T-helper 1 cell treated with Interleukin-12 subunit alpha and Interleukin-12 subunit beta and Interleukin-4 antibody, amounts not matched to agents 30 μg/mL and 1 μg/mL, for 36 hours (primary cell): Measurements from ENCODE around the gene DIS3L2.
"Not testable (repeated sequence)": the region's sequence is repeated elsewhere in the genome, so short reads cannot be mapped to it uniquely, and the experiment has no call there.

Experiments used
- H3K27ac Mint-ChIP-seq: one replicate; pipeline ENCODE4 v1.8.0; 2021; ENCODE audit warnings: mild to moderate bottlenecking, mixed read lengths
- H3K27me3 Mint-ChIP-seq: one replicate; pipeline ENCODE4 v1.8.0; 2021; ENCODE audit warnings: low read depth, mixed read lengths
- H3K36me3 Mint-ChIP-seq: one replicate; pipeline ENCODE4 v1.8.0; 2021; ENCODE audit warnings: low read depth, mixed read lengths
- H3K4me1 Mint-ChIP-seq: one replicate; pipeline ENCODE4 v1.8.0; 2021; ENCODE audit warnings: low read depth, mixed read lengths
- H3K4me3 Mint-ChIP-seq: one replicate; pipeline ENCODE4 v1.8.0; 2021; ENCODE audit warnings: mild to moderate bottlenecking, moderate library complexity, mixed read lengths
- H3K9me3 Mint-ChIP-seq: one replicate; pipeline ENCODE4 v1.8.0; 2021; ENCODE audit warnings: mixed read lengths

DIS3L2 gene

GRCh38 chr2:232323967-232324366 lies 362.5 kb downstream of the DIS3L2 start:
- H3K27ac Mint-ChIP-seq, result peak overlapping the region; percentile 15
- not testable (repeated sequence) for H3K4me3 Mint-ChIP-seq, H3K36me3 Mint-ChIP-seq, H3K27me3 Mint-ChIP-seq, H3K9me3 Mint-ChIP-seq
- H3K4me1 Mint-ChIP-seq, result peaks cover 33% of the 10 kb centered on the region

DNA sequence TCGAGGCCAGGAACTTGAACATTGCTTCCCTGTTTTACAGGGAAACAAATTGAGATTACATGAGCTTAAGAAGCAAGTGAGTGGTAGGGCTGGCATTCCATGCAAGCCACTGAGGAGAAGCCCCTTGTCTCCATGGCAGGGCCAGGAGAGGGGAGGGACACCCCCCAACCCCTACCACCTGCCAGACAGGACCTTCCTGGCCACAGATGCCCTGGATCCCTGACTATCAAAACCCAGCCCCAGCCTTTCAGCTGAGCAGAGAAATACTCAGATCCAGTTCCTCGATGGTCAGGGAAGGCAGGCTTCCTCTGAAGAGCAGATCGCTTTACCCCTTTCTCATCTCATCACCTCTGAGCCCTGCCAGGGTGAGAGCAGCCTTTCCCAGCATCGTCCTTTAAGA lies 363.3 kb downstream of the DIS3L2 start:
- Mint-ChIP-seq H3K4me1 (peaks cover 30% of the 10 kb centered on the region), H3K4me3 (no peak overlapping the region), H3K27me3 (no peaks in the 10 kb centered on the region), H3K9me3 (no peaks in the 10 kb centered on the region), H3K27ac (no peak overlapping the region), H3K36me3 (no peaks in the 10 kb centered on the region)

GRCh38 chr2:232325324-232326273 lies 364.1 kb downstream of the DIS3L2 start:
- no peak overlapping the region for H3K4me3 Mint-ChIP-seq
- no peaks in the 10 kb centered on the region for H3K36me3 Mint-ChIP-seq
- H3K9me3 Mint-ChIP-seq, result no peaks in the 10 kb centered on the region
- H3K4me1 Mint-ChIP-seq, result peaks cover 25% of the 10 kb centered on the region
- H3K27me3 Mint-ChIP-seq, result no peaks in the 10 kb centered on the region
- H3K27ac Mint-ChIP-seq, result no peak overlapping the region

- H3K27me3 Mint-ChIP-seq, H3K4me3 Mint-ChIP-seq, H3K27ac Mint-ChIP-seq, H3K36me3 Mint-ChIP-seq, H3K9me3 Mint-ChIP-seq: not testable (repeated sequence)
- peaks cover 18% of the 10 kb centered on the region for H3K4me1 Mint-ChIP-seq
Observed at GRCh38 chr2:232326274-232327104, 365.0 kb downstream of the DIS3L2 start.

- Mint-ChIP-seq H3K27me3 (no peaks in the 10 kb centered on the region), H3K4me1 (peaks cover 11% of the 10 kb centered on the region)
Observed at GRCh38 chr2:232327105-232328031, 365.9 kb downstream of the DIS3L2 start.

DNA sequence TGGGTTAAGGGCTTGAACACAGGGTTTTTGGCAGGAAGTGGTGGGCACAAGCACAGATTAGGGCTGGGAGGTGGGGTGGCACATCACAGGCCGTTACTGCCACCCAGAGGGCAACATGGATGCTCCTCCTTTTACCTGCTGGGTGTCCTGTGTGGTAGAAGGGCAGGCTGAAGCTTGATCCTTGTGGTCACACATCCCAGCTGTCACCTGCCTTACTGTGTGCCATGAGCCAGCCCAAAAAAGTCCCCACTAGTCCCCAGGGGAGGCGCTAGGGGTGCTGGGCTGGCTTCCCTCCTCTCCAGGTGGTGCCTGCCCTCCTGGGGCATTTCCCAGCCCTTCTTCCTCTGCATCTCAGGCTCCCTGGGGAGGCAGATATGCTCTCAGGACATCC lies 366.5 kb downstream of the DIS3L2 start:
- Mint-ChIP-seq H3K4me3 (no peak overlapping the region), H3K36me3 (no peaks in the 10 kb centered on the region), H3K9me3 (no peaks in the 10 kb centered on the region), H3K27ac (no peak overlapping the region), H3K27me3 (no peaks in the 10 kb centered on the region), H3K4me1 (peaks cover 7% of the 10 kb centered on the region)

More at GRCh38 chr2:232327105-232328031, 365.9 kb downstream of the DIS3L2 start:
- no peaks in the 10 kb centered on the region for H3K36me3 Mint-ChIP-seq
- no peaks in the 10 kb centered on the region for H3K9me3 Mint-ChIP-seq
- H3K27ac Mint-ChIP-seq, result no peak overlapping the region
- no peak overlapping the region for H3K4me3 Mint-ChIP-seq

DNA sequence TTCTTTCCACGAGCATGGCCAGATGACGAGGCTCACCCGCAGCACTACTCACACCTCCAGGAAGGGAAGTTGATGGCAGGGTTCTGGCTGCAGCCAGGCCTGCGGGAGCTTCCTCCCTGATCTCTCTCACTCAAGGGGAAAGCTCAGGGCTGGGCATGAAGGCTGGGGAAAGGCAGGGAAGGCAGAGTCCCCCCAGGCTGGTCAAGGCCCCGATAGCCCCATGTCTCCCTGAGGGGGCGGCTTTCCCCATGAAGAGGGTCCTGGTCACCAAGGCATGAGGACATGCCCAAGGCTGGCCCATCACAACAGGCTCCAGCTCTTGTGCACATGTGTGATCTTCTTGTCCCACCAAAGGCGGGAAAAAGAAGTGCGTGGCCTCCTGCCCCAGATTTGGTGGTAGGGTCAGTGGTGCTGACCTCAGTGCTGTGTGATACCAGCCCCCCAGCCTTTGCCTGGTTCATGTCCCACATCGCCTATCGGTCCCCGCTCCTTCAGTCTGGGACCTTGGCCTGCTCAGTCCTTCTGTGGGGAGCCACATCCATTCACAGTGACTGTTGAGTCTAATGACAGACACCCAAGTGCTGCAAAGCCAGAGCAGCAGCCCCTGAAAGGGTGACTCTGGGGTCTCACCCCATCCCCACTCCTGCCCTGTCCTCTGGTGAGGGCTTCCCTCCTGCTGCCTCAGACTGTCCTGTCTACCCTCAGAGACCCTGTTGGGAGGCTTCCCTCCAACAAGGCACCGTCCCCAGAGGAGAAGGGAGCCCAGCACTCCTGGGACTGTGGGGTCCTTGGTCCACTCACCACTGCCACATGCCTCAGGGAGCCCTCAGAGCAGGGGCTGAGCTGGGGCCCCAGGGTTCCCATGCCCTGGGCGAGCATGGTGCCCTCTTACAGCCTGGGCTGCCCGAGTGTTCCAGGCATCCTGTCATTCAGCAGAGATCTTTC lies 367.3 kb downstream of the DIS3L2 start:
- H3K9me3 Mint-ChIP-seq, result no peaks in the 10 kb centered on the region
- H3K36me3 Mint-ChIP-seq, result no peaks in the 10 kb centered on the region
- no peak overlapping the region for H3K27ac Mint-ChIP-seq
- H3K4me3 Mint-ChIP-seq, result no peak overlapping the region
- H3K27me3 Mint-ChIP-seq, result no peaks in the 10 kb centered on the region
- H3K4me1 Mint-ChIP-seq, result peaks cover 6% of the 10 kb centered on the region

DNA sequence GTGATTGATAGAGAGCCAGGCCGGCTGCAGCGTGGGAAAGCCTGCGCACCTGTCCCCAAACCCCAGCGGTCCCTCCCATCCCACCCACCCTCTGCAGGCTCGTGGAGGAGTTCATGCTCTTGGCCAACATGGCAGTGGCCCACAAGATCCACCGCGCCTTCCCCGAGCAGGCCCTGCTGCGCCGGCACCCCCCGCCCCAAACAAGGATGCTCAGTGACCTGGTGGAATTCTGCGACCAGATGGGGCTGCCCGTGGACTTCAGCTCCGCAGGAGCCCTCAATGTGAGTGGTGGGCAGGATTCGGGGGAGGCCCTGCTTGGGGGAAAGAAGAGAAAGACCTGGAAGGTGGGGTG lies 368.2 kb downstream of the DIS3L2 start:
- no peaks in the 10 kb centered on the region for H3K9me3 Mint-ChIP-seq
- no peak overlapping the region for H3K27ac Mint-ChIP-seq
- no peaks in the 10 kb centered on the region for H3K27me3 Mint-ChIP-seq
- H3K4me3 Mint-ChIP-seq, result no peak overlapping the region
- H3K36me3 Mint-ChIP-seq, result no peaks in the 10 kb centered on the region
- H3K4me1 Mint-ChIP-seq, result peaks cover 2% of the 10 kb centered on the region

- Mint-ChIP-seq H3K4me3 (no peak overlapping the region), H3K9me3 (no peaks in the 10 kb centered on the region), H3K27me3 (no peaks in the 10 kb centered on the region), H3K36me3 (no peaks in the 10 kb centered on the region), H3K4me1 (peaks cover 2% of the 10 kb centered on the region), H3K27ac (no peak overlapping the region)
Observed at GRCh38 chr2:232330068-232330999, 368.8 kb downstream of the DIS3L2 start.

GRCh38 chr2:232331061-232331460 lies 369.5 kb downstream of the DIS3L2 start:
- not testable (repeated sequence) for H3K27me3 Mint-ChIP-seq, H3K4me3 Mint-ChIP-seq, H3K9me3 Mint-ChIP-seq, H3K27ac Mint-ChIP-seq, H3K36me3 Mint-ChIP-seq, H3K4me1 Mint-ChIP-seq

- H3K9me3 Mint-ChIP-seq, H3K4me1 Mint-ChIP-seq, H3K27me3 Mint-ChIP-seq, H3K27ac Mint-ChIP-seq, H3K36me3 Mint-ChIP-seq, H3K4me3 Mint-ChIP-seq: not testable (repeated sequence)
Observed at GRCh38 chr2:232331641-232332040, 370.1 kb downstream of the DIS3L2 start.

DNA sequence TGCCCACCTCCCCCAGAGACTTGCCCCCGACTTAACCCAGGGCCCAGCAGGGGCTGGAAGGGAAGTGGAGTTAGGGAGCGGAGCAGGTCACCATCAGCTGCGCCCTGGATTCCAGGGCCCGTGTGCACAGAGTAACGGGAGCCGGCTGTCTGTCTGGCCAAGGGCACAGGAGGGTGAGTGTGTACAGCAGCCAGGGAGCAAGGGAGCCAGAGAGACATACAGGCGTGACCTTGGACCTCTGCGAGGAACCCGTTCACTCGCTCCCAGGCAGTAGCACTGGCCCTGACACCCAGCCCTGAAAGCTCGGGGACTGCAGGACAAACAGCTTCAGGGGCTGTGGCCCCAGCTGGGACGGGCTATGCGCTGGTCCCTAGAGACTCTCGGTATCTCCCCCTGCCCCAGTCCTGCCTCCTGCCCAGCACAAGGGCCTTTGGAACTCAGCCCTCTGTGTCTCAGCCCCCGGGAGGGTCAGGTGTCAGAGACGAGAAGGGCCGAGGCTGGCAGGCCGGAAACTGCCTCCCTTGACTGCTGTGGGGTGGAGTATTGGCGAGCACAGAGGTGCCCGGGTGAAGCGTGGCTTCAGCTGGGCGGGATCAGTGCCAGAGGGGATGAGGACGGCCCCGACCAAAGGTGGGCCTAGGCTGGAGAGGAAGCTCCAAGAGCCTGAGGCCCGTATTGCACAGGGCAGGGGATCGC lies 370.9 kb downstream of the DIS3L2 start:
- not testable (repeated sequence) for H3K36me3 Mint-ChIP-seq, H3K9me3 Mint-ChIP-seq, H3K27ac Mint-ChIP-seq, H3K4me1 Mint-ChIP-seq, H3K4me3 Mint-ChIP-seq, H3K27me3 Mint-ChIP-seq
